Heart left ventricle (tissue), 16 donors: ENCODE results near the gene ARV1. TPM values are rescaled to one million over a fixed set of nuclear protein-coding genes. Genes with fewer than 3 reads are reported as not detected.

Source experiments
- ATAC-seq, 4 donors: fragments of 200-7000 bp; cut with Tn5 transposase; one replicate each; pipeline ENCODE4 v1.9.1; 2020 to 2022; ENCODE audit warnings: moderate library complexity in 4 of 4, mild to moderate bottlenecking in 3 of 4, moderate number of reproducible peaks in 1 of 4
- DNase-seq, 5 donors: peaks; one replicate each; pipeline ENCODE4 v3.0.0-alpha.2; 2020
- H3K27ac ChIP-seq, 12 donors: fragments of 200-600 bp; sonication (generic) in 4 of 12; one replicate each; pipeline versions ENCODE4 v1.5.0 to v1.8.0; 2016 to 2022; ENCODE audit warnings: mild to moderate bottlenecking in 2 of 12
- H3K27me3 ChIP-seq, 9 donors: fragments of 200-600 bp; sonication (generic) in 2 of 9; one replicate each; pipeline versions ENCODE4 v1.5.1 to v1.8.0; 2016 to 2022; ENCODE audit warnings: mild to moderate bottlenecking in 3 of 9
- H3K36me3 ChIP-seq, 9 donors: fragments of 200-600 bp; sonication (generic) in 2 of 9; one replicate each; pipeline versions ENCODE4 v1.5.0 to v1.8.0; 2018 to 2022; ENCODE audit warnings: mild to moderate bottlenecking in 2 of 9
- H3K4me1 ChIP-seq, 12 donors: fragments of 200-600 bp; sonication (generic) in 4 of 12; one replicate each; pipeline versions ENCODE4 v1.5.0 to v1.8.0; 2016 to 2022; ENCODE audit warnings: mild to moderate bottlenecking in 3 of 12
- H3K4me3 ChIP-seq, 12 donors: fragments of 200-600 bp; sonication (generic) in 4 of 12; one replicate each; pipeline versions ENCODE4 v1.5.0 to v1.8.0; 2017 to 2022; ENCODE audit warnings: mild to moderate bottlenecking in 9 of 12, moderate library complexity in 4 of 12
- H3K9me3 ChIP-seq, 12 donors: fragments of 200-600 bp; sonication (generic) in 4 of 12; one replicate each; pipeline versions ENCODE4 v1.5.0 to v1.8.0; 2016 to 2022; ENCODE audit warnings: mild to moderate bottlenecking in 1 of 12
- CTCF ChIP-seq, 12 donors: fragments of 200-600 bp; sonication (generic) in 4 of 12; IDR thresholded peaks; one replicate each; pipeline versions ENCODE4 v1.5.0 to v1.8.0; 2018 to 2022; ENCODE audit warnings: antibody characterized with exemption in 12 of 12, mild to moderate bottlenecking in 5 of 12
- POLR2A ChIP-seq, 2 donors: fragments of 450-650 bp; IDR thresholded peaks; one replicate each; pipeline ENCODE4 v1.6.1; 2017; ENCODE audit warnings: antibody characterized with exemption in 2 of 2, mild to moderate bottlenecking in 2 of 2, moderate library complexity in 2 of 2
- WGBS, 4 donors: extraction: QIAGEN DNeasy Blood & Tissue Kit in 2 of 4; methylation state at CpG; one replicate each; pipeline versions ENCODE4 v1.1.5 to v1.1.7; 2013 to 2018; 5-methylcytosine and 5-hydroxymethylcytosine counted together
- intact Hi-C, 10 donors: fragments of 100-400 bp; cut with DNase I; formaldehyde crosslinking; loops; one replicate each; pipeline versions ENCODE4 v1.11.1 to v1.14.2; 2022
- polyA plus RNA-seq, 2 donors: library from polyadenylated mRNA; stranded (reverse); fragments of 200-250 nt; gene quantifications; one replicate each; pipeline ENCODE4 v1.2.3, GENCODE V29; 2013
- total RNA-seq, 9 donors: library from RNA; depleted of rRNA in 2 of 9; stranded (reverse); fragments of >200 nt in 2 of 9; fragmentation: NEBNext Ultra II Directional in 3 of 9; extraction: Animal tissue kit (Norgen Biotek cat#: 25700) in 3 of 9; gene quantifications; one replicate each; pipeline versions ENCODE4 v1.1.0 to v1.2.4, GENCODE V29; 2016 to 2023
- donor health status: ischemic (EF 13 %, LVEDD 7.1; RV severe dilation, severe dysfunction).
- donor health status: healthy with polysubstance abuse.
- donor health status: DM: no; HTN: yes; CAD: no.
- donor health status: DM: no; HTN: no; CAD: no.
- donor health status: ischemic (EF 25% LVEDD 6.9; RV normal size, moderate dysfunction).
- donor health status: ischemic (EF 25% LVEDD 5.7; RV mildly dilated, moderate dysfunction).
- donor health status: healthy.
- donor health status: DM: yes; HTN: yes; CAD: no.
- donor health status: ischemic (EF 35%, LVEDD 5.7; RV mildly dilated, moderate dysfunction).
- donor health status: nonischemic (EF 11% LVEDD 7.7; RV severe dilation, severe dysfunction).
- donor health status: DM: yes; HTN: yes; CAD: no.
- donor health status: PGD.
- donor health status: ischemic (EF 29% LVEDD 5.4; RV normal size, mild dysfunction).
- donor health status: nonischemic (EF 23%, LVEDD 6.1; RV moderate dilation, normal function).

The ARV1 gene
- total and polyA plus RNA-seq, 11 donors, result 16.3 to 49.7 (median 23.0) TPM

DNA sequence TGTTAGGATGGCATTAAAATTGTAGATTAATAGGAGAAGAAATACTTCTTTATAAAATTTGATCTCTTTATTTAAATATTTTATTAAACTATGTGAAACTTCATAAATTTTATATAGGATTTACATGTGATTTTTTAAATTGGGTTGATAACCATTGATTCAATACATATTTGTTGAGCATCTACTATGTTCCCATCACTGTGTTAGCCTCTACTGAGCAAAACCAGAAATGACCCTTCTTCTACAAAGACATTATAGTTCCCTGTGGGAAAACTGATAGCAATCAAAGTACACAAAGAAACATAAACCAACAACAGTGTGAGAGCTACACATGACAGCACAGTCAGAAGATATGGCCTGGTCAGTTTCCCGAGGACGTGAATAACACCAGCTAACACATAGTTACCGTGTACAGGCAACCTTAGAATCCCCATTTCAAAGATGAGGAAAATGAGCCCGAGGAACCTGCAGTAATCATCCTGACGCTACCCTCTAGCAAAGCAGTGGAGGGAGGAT is 12.5 kb upstream of the ARV1 start:
- DNase-seq (no peak), ATAC-seq (no peak)
- Histone ChIP-seq H3K27ac (no peak overlapping the region), H3K36me3 (peaks cover 0 to 4% (median 0%) of the 10 kb centered on the region in 9 donors), H3K4me3 (no peak overlapping the region), H3K27me3 (no peaks in the 10 kb centered on the region), H3K9me3 (no peaks in the 10 kb centered on the region), H3K4me1 (no peaks in the 10 kb centered on the region)
- 92 to 94% (median 93%) methylated on average over 5 of the region's 5 CpGs for WGBS, 4 donors
- intact Hi-C loops, result no loop called here
- TF ChIP-seq CTCF (IDR thresholded peaks at IDR 0.05) (no peak), POLR2A (IDR thresholded peaks at IDR 0.05) (no peak)

- no peak overlapping the region for H3K4me3 ChIP-seq
- DNase-seq, result no peak
- 93 to 96% (median 94%) methylated on average over 5 of the region's 5 CpGs for WGBS, 4 donors
- TF ChIP-seq CTCF (IDR thresholded peaks at IDR 0.05), result no peak
- H3K27ac ChIP-seq, result no peak overlapping the region
- H3K9me3 ChIP-seq, result no peaks in the 10 kb centered on the region
- ATAC-seq, result no peak
- H3K4me1 ChIP-seq, result peaks cover 0 to 20% (median 0%) of the 10 kb centered on the region in 12 donors
- intact Hi-C loops, result loop anchor here in 1 of 10 donors (10.0 kb wide), 1 partner anchor 56 kb away; no protein-coding TSS in a partner anchor
- H3K36me3 ChIP-seq, result peaks cover 0 to 4% (median 0%) of the 10 kb centered on the region in 9 donors
- no peaks in the 10 kb centered on the region for H3K27me3 ChIP-seq
Measured at GRCh38 chr1:230970432-230970831, 8.5 kb upstream of the ARV1 start.

DNA sequence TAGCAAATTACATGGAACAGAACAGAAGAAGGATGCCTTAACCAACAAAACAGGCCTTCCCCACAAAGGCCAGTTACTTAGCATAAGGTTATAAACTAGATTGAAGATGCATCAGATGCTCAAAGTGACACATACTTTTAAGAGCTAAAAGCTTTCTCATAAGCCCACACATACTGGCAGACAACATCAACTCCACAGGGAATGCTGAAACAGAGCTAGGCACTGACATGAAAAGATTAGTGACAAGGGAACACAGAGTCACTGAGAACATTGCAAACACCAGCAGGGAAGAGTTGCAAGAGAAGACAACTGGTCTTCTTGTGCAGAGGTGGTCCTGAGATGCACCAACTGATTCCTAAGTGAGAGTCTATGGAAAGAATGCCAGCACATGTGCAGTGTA is 7.1 kb upstream of the ARV1 start:
- Histone ChIP-seq H3K4me1 (peaks cover 0 to 32% (median 2%) of the 10 kb centered on the region in 12 donors), H3K4me3 (no peak overlapping the region), H3K27ac (no peak overlapping the region), H3K27me3 (no peaks in the 10 kb centered on the region), H3K36me3 (peaks cover 0 to 11% (median 5%) of the 10 kb centered on the region in 9 donors), H3K9me3 (no peaks in the 10 kb centered on the region)
- TF ChIP-seq POLR2A (IDR thresholded peaks at IDR 0.05) (no peak), CTCF (IDR thresholded peaks at IDR 0.05) (no peak)
- intact Hi-C loops, result loop anchor here in 1 of 10 donors (10.0 kb wide), 1 partner anchor 57 kb away; no protein-coding TSS in a partner anchor
- ATAC-seq (no peak), DNase-seq (no peak)

GRCh38 chr1:230972855-230973271 is 6.0 kb upstream of the ARV1 start:
- TF ChIP-seq POLR2A (IDR thresholded peaks at IDR 0.05) (no peak), CTCF (IDR thresholded peaks at IDR 0.05) (no peak)

More at GRCh38 chr1:230972855-230973271, 6.0 kb upstream of the ARV1 start:
- ATAC-seq, result peak in 1 of 4 donors; percentile 51
- DNase-seq, result no peak
- 83 to 88% (median 84%) methylated on average over 1 of the region's 1 CpG for WGBS, 4 donors
- no peak overlapping the region for H3K4me3 ChIP-seq
- peak overlapping the region in 1 of 12 donors; percentile 67 for H3K27ac ChIP-seq
- H3K36me3 ChIP-seq, result peaks cover 0 to 11% (median 5%) of the 10 kb centered on the region in 9 donors
- peaks cover 0 to 43% (median 11%) of the 10 kb centered on the region in 12 donors for H3K4me1 ChIP-seq
- H3K9me3 ChIP-seq, result no peaks in the 10 kb centered on the region
- intact Hi-C loops, result loop anchor here in 1 of 10 donors (10.0 kb wide), 1 partner anchor 58 kb away; no protein-coding TSS in a partner anchor
- no peaks in the 10 kb centered on the region for H3K27me3 ChIP-seq
